ENCODE results near the gene KDM1B. TPM values are rescaled to one million over a fixed set of nuclear protein-coding genes. Genes with fewer than 3 reads are reported as not detected.

The KDM1B gene
- total RNA-seq, 2 experiments from 2014 or later = 14.4 to 15.2 TPM

DNA sequence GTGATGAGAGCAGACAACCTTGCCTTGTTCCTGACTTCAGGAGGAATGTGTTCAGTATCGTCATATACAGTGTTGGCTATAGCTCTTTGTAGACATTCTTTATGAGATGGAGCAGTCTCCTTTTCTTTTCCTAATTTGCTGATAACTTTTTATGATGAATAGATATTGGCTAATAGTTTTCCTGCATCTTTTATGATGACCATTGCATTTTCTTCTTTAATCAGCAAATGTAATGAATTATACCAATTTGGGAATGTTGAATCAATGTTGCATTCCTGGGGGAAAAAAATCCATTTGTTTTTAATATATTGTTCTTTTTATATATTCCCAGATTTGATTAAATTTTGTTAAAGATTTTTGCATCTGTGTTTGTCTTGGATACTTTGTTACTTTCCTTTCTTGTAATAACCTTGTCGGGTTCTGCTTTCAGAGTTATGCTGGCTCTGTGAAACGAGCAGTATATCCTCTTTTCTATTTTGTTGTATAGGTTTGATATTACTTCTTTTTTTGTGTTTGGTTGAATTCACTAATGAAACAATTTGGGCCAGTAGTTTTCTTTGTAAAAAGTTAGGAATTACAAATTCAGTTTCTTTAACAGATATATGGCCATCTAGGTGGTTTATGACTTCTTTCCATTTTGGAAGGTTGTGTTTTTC, 23.9 kb downstream of the KDM1B start:
- no peak overlapping the region for H3K4me3 Mint-ChIP-seq
- no peaks in the 10 kb centered on the region for H3K27me3 Mint-ChIP-seq (ENCODE audit: low read depth)
- H3K27ac Mint-ChIP-seq = no peak overlapping the region
- intact Hi-C loops (cut with micrococcal nuclease) = no loop called here
- H3K9me3 Mint-ChIP-seq = peaks cover 2% of the 10 kb centered on the region
- no peak for DNase-seq
- peaks cover 62% of the 10 kb centered on the region for H3K36me3 Mint-ChIP-seq (ENCODE audit: low read depth)
- CTCF ChIA-PET = interaction anchor here (0.6 kb wide), 1 partner anchor 1091 kb away, joined by 4 read pairs; no protein-coding TSS in a partner anchor
- no peaks in the 10 kb centered on the region for H3K4me1 Mint-ChIP-seq (ENCODE audit: low read depth)

DNA sequence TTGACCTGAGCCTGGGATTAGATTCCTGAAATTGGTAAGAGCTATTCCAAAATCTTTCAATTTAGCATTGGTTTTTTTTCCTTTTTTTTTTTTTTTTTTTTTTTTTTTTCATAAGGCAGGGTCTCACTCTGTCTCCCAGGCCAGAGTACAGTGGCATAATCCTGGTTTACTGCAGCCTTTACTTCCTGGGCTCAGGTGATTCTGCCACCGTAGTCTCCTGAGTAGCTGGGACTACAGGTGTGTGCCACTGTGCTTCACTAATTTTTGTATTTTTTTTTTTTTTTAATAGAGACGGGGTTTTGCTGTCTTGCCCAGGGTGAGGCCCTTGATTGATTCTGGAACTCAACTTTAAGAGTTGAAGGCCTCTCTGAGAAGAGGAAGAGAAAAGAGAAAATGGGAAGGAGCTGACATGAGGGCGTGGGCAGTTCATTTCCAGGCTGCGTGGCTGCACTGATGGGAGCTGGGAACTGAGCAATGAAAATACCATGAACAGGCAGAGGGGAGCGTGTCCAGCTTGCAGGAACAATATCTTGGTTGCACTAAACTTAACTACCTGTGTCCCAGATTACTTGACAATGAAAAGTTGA, 24.6 kb downstream of the KDM1B start:
- no peak overlapping the region for H3K27ac Mint-ChIP-seq
- H3K36me3 Mint-ChIP-seq (ENCODE audit: low read depth) = peaks cover 56% of the 10 kb centered on the region
- CTCF ChIA-PET = interaction anchor here (0.6 kb wide), 1 partner anchor 1092 kb away, joined by 4 read pairs; no protein-coding TSS in a partner anchor

DNA sequence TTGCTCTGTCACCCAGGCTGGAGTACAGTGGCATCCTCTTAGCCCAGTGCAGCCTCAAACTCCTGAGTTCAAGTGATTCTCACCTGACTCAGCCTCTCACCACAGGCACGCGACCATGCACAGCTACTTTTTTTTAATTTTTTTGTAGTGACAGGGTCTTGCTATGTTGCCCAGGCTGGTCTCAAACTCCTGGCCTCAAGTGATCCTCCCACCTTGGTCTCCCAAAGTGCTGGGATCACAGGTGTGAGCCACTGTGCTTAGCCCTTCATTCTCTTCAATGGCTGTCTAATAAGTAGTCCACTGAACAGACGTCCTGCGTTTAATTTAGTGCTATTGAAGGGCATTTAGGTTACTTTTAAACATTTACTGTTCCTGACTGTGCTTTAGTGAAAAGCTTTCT, 27.3 kb downstream of the KDM1B start:
- intact Hi-C loops (cut with micrococcal nuclease) = no loop called here
- peaks cover 43% of the 10 kb centered on the region for H3K36me3 Mint-ChIP-seq (ENCODE audit: low read depth)
- H3K4me1 Mint-ChIP-seq (ENCODE audit: low read depth) = peaks cover 5% of the 10 kb centered on the region
- no peaks in the 10 kb centered on the region for H3K27me3 Mint-ChIP-seq (ENCODE audit: low read depth)
- DNase-seq = no peak
- H3K4me3 Mint-ChIP-seq = no peak overlapping the region
- H3K9me3 Mint-ChIP-seq = no peaks in the 10 kb centered on the region
- no peak overlapping the region for H3K27ac Mint-ChIP-seq
- CTCF ChIA-PET = no interaction called here

More for the DNA sequence above, 24.6 kb downstream of the KDM1B start:
- no peak overlapping the region for H3K4me3 Mint-ChIP-seq
- no peaks in the 10 kb centered on the region for H3K27me3 Mint-ChIP-seq (ENCODE audit: low read depth)
- intact Hi-C loops (cut with micrococcal nuclease) = no loop called here
- no peaks in the 10 kb centered on the region for H3K4me1 Mint-ChIP-seq (ENCODE audit: low read depth)
- DNase-seq = no peak
- peaks cover 2% of the 10 kb centered on the region for H3K9me3 Mint-ChIP-seq

DNA sequence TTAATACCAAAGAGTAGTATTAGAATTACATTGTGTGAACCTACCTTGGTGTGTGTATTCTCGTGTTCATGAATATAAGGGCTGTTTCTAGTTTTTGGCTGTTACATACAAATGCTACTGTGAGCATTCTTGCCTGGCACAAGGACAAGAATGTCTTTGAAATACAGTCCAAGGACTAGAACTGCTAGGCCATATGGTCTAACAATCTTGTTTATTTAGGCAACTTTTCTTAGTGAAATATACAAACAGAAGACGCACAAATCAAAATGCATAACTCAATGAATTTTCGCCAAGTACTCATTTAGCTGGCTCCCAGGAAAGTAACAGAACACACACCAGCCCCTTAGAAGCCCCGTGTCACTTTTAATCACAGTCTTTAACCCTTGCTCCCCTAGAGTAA, 28.5 kb downstream of the KDM1B start:
- Mint-ChIP-seq H3K9me3 (no peaks in the 10 kb centered on the region), H3K27ac (no peak overlapping the region), H3K27me3 (ENCODE audit: low read depth) (no peaks in the 10 kb centered on the region), H3K4me3 (no peak overlapping the region), H3K36me3 (ENCODE audit: low read depth) (peaks cover 41% of the 10 kb centered on the region), H3K4me1 (ENCODE audit: low read depth) (peaks cover 5% of the 10 kb centered on the region)
- DNase-seq = no peak
- intact Hi-C loops (cut with micrococcal nuclease) = no loop called here
- CTCF ChIA-PET = no interaction called here

DNA sequence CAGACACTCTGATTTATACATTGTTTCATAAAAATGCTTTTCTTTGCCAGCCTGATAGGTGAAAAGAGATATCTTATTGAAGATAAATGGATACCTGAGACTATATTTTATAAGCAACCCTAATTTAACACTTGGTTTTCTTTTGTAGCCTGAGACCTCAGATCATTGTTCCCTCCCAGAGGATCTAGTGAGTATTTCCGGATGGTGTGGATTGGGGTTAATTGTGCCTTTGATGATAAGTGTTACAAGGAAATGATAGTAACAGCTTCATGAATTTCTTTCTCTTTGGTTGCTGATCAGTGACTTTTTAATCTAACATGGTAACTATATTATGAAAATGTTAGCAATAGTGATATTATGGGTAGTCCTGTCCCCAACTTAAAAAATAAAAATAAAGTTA, 30.4 kb downstream of the KDM1B start:
- Mint-ChIP-seq H3K36me3 (ENCODE audit: low read depth) (peaks cover 34% of the 10 kb centered on the region), H3K4me3 (no peak overlapping the region), H3K27ac (no peak overlapping the region), H3K9me3 (no peaks in the 10 kb centered on the region), H3K27me3 (ENCODE audit: low read depth) (no peaks in the 10 kb centered on the region), H3K4me1 (ENCODE audit: low read depth) (peaks cover 5% of the 10 kb centered on the region)
- intact Hi-C loops (cut with micrococcal nuclease) = no loop called here
- no peak for DNase-seq
- CTCF ChIA-PET = interaction anchor here (0.7 kb wide), 1 partner anchor 40 kb away, joined by 3 read pairs; no protein-coding TSS in a partner anchor

DNA sequence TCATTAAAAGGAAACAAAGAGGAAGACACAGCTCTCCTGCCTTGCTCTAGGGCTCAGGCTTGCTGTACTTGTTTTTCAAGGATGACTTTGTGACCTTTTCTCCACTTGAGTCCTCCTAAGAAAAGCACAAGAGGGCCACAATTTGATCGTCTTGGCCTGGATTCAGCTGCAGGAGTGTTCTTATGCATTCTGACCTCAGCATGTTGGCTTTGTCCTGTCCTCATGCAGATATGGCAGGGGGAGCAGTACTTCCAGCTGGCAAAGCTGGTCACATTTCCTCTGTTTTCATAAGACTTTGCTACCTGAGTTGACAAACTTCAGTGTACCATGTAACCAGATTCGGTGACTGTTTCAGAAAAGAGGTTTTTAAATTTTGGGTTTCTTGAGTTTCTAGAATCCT, 30.8 kb downstream of the KDM1B start:
- CTCF ChIA-PET = interaction anchor here (0.6 kb wide), 1 partner anchor 237 kb away, joined by 3 read pairs; no protein-coding TSS in a partner anchor
- Mint-ChIP-seq H3K27me3 (ENCODE audit: low read depth) (no peaks in the 10 kb centered on the region), H3K27ac (no peak overlapping the region), H3K9me3 (no peaks in the 10 kb centered on the region), H3K36me3 (ENCODE audit: low read depth) (peaks cover 32% of the 10 kb centered on the region), H3K4me1 (ENCODE audit: low read depth) (peaks cover 5% of the 10 kb centered on the region), H3K4me3 (no peak overlapping the region)
- DNase-seq = no peak
- intact Hi-C loops (cut with micrococcal nuclease) = no loop called here

DNA sequence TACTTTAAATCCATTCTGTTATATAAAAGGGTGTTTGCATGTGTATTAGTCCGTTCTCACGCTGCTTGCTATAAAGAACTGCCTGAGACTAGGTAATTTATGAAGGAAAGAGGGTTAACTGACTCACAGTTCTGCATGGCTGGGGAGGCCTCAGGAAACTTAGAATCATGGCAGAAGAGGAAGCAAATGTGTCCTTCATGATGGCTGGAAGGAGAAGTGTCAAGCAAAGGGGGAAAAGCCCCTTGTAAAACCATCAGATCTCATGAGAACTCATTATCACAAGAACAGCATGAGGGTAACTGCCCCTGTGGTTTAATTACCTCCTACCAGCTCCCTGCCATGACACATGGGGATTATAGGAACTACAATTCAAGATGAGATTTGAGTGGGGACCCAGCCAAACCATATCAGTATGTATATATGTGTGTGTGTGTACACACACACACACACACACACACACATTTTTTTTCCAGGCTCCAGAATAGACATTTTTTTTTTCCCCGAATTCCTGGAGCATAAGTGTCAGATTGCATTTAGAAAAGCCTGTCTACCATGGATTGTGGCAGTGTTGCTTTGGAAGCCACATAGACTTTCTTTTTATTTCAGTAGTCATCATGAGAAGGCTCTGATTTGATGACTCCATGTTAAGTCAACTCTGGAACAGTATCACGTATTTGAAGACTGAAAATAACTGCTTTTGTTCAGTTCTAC, 31.5 kb downstream of the KDM1B start:
- intact Hi-C loops (cut with micrococcal nuclease) = no loop called here
- CTCF ChIA-PET = interaction anchor here (0.6 kb wide), 1 partner anchor 237 kb away, joined by 3 read pairs; no protein-coding TSS in a partner anchor
- Mint-ChIP-seq H3K27ac (no peak overlapping the region), H3K27me3 (ENCODE audit: low read depth) (no peaks in the 10 kb centered on the region), H3K4me3 (no peak overlapping the region), H3K4me1 (ENCODE audit: low read depth) (peaks cover 5% of the 10 kb centered on the region), H3K9me3 (no peaks in the 10 kb centered on the region), H3K36me3 (ENCODE audit: low read depth) (peaks cover 36% of the 10 kb centered on the region)
- DNase-seq = no peak

DNA sequence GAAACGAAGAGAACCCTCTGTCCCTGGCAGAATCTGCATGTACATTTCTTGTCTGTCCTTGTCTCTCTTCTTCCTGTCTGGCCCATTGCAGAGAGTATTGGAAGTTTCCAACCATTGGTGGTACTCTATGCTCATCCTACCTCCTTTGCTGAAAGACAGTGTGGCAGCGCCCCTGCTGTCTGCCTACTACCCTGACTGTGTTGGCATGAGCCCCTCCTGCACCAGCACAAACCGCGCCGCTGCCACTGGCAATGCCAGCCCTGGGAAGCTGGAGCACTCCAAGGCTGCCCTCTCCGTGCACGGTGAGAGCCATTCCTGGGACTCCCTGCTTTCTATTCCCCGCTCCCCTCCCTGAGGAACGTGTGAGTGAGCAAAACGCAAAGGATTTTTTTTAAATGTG, 32.5 kb downstream of the KDM1B start:
- H3K9me3 Mint-ChIP-seq = no peaks in the 10 kb centered on the region
- DNase-seq = no peak
- CTCF ChIA-PET = no interaction called here
- no peak overlapping the region for H3K4me3 Mint-ChIP-seq
- H3K36me3 Mint-ChIP-seq (ENCODE audit: low read depth) = peaks cover 34% of the 10 kb centered on the region
- peaks cover 5% of the 10 kb centered on the region for H3K4me1 Mint-ChIP-seq (ENCODE audit: low read depth)
- H3K27me3 Mint-ChIP-seq (ENCODE audit: low read depth) = no peaks in the 10 kb centered on the region
- H3K27ac Mint-ChIP-seq = no peak overlapping the region
- intact Hi-C loops (cut with micrococcal nuclease) = no loop called here

DNA sequence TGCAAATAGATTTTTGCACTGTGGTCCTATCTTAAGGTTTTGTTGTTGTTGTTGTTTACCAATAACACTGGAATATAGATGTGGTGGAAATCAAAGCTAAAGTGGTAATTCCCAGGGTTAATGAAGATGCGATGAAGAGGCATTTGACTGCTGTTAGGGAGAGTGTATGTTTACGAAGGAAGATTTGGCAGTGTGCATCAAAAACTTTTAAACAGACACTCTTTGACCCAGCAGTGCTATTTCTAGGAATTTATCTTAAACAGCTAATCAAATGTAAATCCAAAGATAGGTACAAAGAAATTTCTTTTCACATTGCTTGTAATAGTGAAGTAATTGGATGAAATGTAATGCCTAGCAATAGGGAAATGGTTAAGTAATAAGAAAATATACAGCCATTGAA, 34.0 kb downstream of the KDM1B start:
- CTCF ChIA-PET = no interaction called here
- Mint-ChIP-seq H3K36me3 (ENCODE audit: low read depth) (peaks cover 26% of the 10 kb centered on the region), H3K4me1 (ENCODE audit: low read depth) (peaks cover 5% of the 10 kb centered on the region), H3K9me3 (no peaks in the 10 kb centered on the region), H3K4me3 (no peak overlapping the region), H3K27me3 (ENCODE audit: low read depth) (no peaks in the 10 kb centered on the region), H3K27ac (no peak overlapping the region)
- intact Hi-C loops (cut with micrococcal nuclease) = no loop called here
- DNase-seq = no peak

DNA sequence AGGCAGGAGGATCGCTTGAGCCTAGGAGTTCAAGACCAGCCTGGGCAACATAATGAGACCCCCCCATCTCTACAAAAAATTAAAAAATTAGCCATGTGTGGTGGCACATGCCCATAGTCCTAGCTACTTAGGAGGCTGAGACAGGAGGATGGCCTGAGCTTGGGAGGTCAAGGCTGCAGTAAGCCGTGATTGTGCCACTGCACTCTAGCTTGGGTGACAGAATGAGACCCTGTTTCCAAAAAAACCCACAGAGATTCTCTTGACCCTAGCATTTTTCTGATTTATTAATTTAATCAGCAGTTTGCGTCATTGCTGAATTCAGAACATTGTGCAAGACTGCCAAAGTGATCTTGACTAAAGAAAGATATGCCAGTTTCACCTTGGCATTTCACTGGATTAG, 36.8 kb downstream of the KDM1B start:
- Mint-ChIP-seq H3K36me3 (ENCODE audit: low read depth) (peaks cover 22% of the 10 kb centered on the region), H3K27me3 (ENCODE audit: low read depth) (no peaks in the 10 kb centered on the region), H3K4me1 (ENCODE audit: low read depth) (no peaks in the 10 kb centered on the region), H3K9me3 (no peaks in the 10 kb centered on the region), H3K27ac (no peak overlapping the region), H3K4me3 (no peak overlapping the region)
- intact Hi-C loops (cut with micrococcal nuclease) = no loop called here
- no peak for DNase-seq
- CTCF ChIA-PET = no interaction called here

DNA sequence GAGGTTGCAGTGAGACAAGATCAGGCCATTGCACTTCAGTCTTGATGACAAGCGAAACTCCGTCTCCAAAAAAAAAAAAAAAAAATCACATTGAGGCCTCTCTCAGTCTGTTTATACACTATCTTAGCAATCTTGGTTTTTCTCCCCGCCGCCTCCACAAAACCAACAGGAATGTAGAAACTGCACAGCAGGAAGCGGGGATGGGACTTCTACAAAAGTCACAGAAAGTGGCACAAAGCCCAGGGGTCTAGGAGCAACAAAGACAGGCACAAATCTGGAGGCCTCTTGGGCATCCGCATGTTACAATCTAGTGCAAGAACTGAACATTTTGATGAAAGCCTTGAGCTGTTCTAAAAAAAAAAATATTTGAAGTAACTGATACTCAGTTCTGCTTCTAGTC, 48.6 kb downstream of the KDM1B start:
- peaks cover 22% of the 10 kb centered on the region for H3K36me3 Mint-ChIP-seq (ENCODE audit: low read depth)
- no peaks in the 10 kb centered on the region for H3K27me3 Mint-ChIP-seq (ENCODE audit: low read depth)
- no peaks in the 10 kb centered on the region for H3K4me1 Mint-ChIP-seq (ENCODE audit: low read depth)
- no peaks in the 10 kb centered on the region for H3K9me3 Mint-ChIP-seq
- intact Hi-C loops (cut with micrococcal nuclease) = no loop called here
- no peak overlapping the region for H3K4me3 Mint-ChIP-seq
- no peak overlapping the region for H3K27ac Mint-ChIP-seq
- no peak for DNase-seq
- CTCF ChIA-PET = interaction anchor here (0.7 kb wide), 1 partner anchor 298 kb away, joined by 4 read pairs; no protein-coding TSS in a partner anchor

DNA sequence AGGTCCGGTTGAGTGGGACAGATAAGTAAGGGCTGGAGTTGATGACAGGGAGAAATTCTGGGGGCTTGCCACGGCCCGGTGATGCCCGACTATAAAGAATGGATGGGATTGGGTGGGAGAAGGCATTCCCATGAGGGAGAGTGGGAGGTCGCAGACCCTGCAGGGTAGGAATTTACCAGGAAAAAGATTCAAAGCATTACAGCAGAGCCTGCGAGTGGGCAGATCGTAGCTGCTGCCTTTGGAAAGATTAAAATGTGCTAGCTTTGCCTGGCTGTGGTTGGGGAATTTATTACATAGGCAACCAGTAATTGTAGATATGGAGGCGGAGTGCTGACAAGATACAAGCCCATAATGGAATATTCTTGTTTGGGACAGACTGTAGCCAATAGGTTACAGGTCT, 49.5 kb downstream of the KDM1B start:
- Mint-ChIP-seq H3K36me3 (ENCODE audit: low read depth) (peaks cover 20% of the 10 kb centered on the region), H3K4me1 (ENCODE audit: low read depth) (no peaks in the 10 kb centered on the region), H3K27ac (no peak overlapping the region), H3K27me3 (ENCODE audit: low read depth) (no peaks in the 10 kb centered on the region), H3K9me3 (no peaks in the 10 kb centered on the region), H3K4me3 (no peak overlapping the region)
- no peak for DNase-seq
- CTCF ChIA-PET = interaction anchor here (0.7 kb wide), 1 partner anchor 297 kb away, joined by 4 read pairs; no protein-coding TSS in a partner anchor
- intact Hi-C loops (cut with micrococcal nuclease) = no loop called here

All from activated naive CD4-positive, alpha-beta T cell treated with anti-CD3 and anti-CD28 coated beads for 36 hours (primary cell).